Measurements from ENCODE around the gene SPRED2.

The SPRED2 gene

GRCh38 chr2:65402780-65403528, 29.4 kb downstream of the SPRED2 start:
- no peak overlapping the region for H3K27ac ChIP-seq
- no peak for TF ChIP-seq ZFX (IDR thresholded peaks at IDR 0.05; ENCODE audit: borderline replicate concordance)
- no peak for TF ChIP-seq CTCF (IDR thresholded peaks at IDR 0.05)

- TF ChIP-seq CTCF (IDR thresholded peaks at IDR 0.05) (no peak), ZFX (IDR thresholded peaks at IDR 0.05; ENCODE audit: borderline replicate concordance) (no peak)
- H3K27ac ChIP-seq = no peak overlapping the region
Measured at GRCh38 chr2:65402323-65402722, 30.1 kb downstream of the SPRED2 start.

GRCh38 chr2:65397122-65397521, 35.3 kb downstream of the SPRED2 start:
- no peak for TF ChIP-seq ZFX (IDR thresholded peaks at IDR 0.05; ENCODE audit: borderline replicate concordance)
- no peak for TF ChIP-seq CTCF (IDR thresholded peaks at IDR 0.05)
- peak overlapping the region; percentile 75 for H3K27ac ChIP-seq

- TF ChIP-seq ZFX (IDR thresholded peaks at IDR 0.05; ENCODE audit: borderline replicate concordance) (no peak), CTCF (IDR thresholded peaks at IDR 0.05) (no peak)
Measured at GRCh38 chr2:65396348-65397026, 35.9 kb downstream of the SPRED2 start.

GRCh38 chr2:65395621-65396347, 36.6 kb downstream of the SPRED2 start:
- H3K27ac ChIP-seq = peak overlapping the region; percentile 75
- TF ChIP-seq CTCF (IDR thresholded peaks at IDR 0.05) = no peak

More at GRCh38 chr2:65396348-65397026, 35.9 kb downstream of the SPRED2 start:
- H3K27ac ChIP-seq = peak overlapping the region; percentile 75

GRCh38 chr2:65393743-65394422, 38.5 kb downstream of the SPRED2 start:
- TF ChIP-seq ZFX (IDR thresholded peaks at IDR 0.05; ENCODE audit: borderline replicate concordance) (no peak), CTCF (IDR thresholded peaks at IDR 0.05) (no peak)
- no peak overlapping the region for H3K27ac ChIP-seq

Data from 22Rv1 (cell line).